NCI-H1436 treated with DMSO at 0.1 percent for 48 hours (cell line): ENCODE data around the gene RITA1.

Source experiments
- DNase-seq: peaks from one replicate; lab custom pipeline; 2025; lab: John Stamatoyannopoulos, UW

The RITA1 gene

DNA sequence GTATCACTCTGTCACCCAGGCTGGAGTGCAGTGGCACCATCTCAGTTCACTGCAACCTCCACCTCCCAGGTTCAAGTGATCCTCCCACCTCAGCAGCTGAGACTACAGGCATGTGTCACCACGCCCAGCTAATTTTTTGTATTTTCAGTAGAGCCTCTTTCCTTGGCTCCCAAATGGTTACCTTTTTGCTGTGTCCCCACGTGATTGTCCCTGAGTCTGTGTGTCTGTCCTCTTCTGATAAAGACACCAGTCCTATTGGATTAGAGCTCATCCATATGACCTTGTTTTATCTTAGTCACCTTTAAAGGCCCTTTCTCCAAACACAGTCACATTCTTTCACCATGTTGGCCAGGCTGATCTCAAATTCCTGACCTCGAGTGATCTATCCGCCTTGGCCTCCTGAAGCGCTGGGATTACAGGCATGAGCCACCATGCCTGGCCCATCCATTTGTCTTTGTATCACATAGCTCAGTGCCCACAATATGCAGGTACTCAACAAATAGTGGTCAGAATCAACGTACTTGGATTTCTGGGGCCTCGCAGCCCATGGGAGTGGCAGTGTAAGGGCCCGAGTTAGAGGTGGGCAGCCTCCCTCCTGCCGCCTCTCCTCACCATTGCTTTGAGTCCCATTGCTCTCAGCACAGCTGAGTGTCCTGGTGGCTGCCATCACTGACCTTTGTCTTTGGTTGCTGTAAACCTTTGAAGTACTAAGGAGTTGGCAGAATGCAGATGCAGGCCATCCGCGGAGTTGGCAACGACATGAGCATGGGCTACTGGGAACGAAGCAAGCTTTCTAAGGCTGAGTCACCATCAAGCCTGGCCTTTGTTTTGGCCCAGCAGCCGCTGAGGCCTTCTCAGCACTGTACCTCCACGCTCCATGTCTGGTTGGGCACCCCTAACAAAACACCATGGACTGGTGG, 45.1 kb downstream of the RITA1 start:
- no peak for DNase-seq

DNA sequence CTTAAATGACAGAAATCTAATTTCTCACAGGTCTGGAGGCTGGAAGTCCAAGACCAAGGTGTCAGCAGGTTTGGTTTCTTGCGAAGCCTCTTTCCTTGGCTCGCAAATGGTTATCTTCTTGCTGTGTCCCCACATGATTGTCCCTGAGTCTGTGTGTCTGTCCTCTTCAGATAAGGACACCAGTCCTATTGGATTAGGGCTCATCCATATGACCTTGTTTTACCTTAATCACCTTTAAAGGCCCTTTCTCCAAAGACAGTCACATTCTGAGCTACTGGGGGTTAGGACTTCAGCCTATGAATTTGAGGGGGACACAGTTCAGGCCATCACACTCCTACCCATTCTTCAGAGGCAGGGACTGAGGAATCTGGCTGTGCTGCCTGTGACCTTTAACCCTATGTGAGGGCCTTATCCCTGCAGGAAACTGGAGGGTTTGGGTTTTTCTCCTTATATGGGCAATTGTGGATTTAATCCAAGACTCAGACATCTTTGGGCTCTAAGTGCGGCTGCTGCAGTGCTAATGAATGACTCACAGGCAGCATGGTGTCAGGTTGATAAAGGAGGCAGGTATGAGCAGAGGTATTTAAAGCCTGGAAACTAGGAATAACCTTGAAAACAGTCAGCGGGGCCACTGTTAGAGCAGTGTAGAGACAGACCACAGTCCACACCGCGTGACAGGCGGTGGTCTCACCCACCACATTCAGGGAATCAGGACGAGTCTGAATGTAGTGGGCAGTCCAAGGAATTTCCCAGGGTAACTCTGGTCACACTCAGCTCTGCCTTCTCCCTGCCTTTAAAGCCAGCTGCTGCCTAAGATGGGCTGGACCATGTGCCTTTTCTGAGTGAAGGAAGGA, 45.9 kb downstream of the RITA1 start:
- DNase-seq, result no peak

DNA sequence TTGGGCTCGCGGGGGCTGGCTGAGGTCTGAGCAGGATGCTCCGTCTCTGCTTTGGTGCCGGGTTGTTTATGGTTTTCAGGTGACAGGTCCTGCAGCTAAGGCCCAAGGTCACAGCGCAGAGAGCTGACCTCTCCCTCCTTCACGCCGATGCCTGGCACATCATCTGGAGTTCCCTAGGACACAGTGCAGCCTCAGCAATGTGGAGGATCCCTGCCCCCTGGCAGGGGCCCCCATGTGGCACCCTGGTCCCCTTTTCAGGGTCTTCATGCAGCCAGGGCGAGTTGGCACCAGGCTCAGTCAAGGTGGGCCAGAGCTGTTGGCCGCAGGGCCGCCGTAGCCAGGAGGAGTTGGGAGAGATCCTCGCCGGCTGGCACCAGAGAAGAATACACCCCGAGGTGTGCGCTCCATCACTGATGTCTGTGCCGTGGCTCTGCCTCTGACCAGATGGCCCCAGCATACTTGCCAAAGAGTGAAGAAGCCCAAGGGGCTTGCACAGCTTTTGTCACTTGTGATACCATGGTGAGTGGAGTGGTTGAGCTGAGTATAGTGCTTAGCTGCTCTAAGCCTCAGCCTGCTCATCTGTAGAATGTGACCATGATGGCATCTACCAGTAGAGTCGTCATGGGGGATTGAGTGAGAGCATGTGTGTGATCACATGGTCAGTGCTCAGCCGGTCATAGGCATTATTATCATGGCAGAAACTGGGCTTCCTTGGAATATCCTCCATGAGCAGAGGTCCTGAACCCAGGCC, 46.7 kb downstream of the RITA1 start:
- no peak for DNase-seq

- peak; percentile 77 for DNase-seq
These were observed 47.5 kb downstream of the RITA1 start for GRCh38 chr12:113232840-113233585.

GRCh38 chr12:113233967-113234366, 48.4 kb downstream of the RITA1 start:
- DNase-seq, result no peak

GRCh38 chr12:113234483-113234882, 49.0 kb downstream of the RITA1 start:
- no peak for DNase-seq

GRCh38 chr12:113235976-113236375, 50.5 kb downstream of the RITA1 start:
- no peak for DNase-seq

- no peak for DNase-seq
These were observed 51.2 kb downstream of the RITA1 start for GRCh38 chr12:113236539-113237399.

DNA sequence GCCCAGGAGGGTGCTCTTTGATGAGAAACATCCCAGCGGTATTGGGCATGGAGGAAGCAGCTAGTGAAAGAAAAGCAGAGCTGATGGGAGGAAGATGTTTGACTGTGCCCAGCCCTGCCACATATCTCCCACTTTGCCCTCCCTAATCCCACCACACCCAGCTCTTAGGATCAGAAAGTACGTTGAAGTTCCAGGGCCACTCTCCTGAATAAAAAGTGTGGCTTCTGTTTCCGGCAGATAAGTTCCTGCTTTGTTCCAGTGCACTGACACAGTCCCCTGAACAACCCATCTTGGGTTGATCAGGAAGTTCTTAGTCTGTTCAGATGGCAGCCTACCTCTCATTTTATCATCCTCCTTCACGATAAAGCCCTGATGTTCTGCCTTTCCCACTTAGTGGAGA, 52.2 kb downstream of the RITA1 start:
- no peak for DNase-seq

DNA sequence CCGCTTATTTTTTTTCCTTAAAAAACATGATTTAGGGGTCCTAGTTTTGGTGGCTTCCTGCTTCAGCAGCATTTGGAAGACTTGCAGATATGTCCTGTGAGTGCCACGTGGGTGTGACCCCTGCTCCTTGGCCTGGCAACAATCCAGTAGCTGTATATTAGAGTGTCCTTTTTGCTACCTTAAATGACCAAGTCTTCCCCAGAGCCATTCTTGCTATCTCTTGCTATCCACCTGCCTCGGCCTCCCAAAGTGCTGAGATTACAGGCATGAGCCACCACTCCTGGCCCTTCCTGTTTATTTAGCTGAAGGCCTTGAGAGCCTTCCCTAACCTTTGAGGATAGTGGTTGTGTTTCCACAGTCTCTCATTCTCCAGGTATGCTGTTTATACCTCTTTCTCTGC, 52.8 kb downstream of the RITA1 start:
- DNase-seq, result no peak

- DNase-seq, result no peak
These were observed 53.8 kb downstream of the RITA1 start for GRCh38 chr12:113239288-113239771.

DNA sequence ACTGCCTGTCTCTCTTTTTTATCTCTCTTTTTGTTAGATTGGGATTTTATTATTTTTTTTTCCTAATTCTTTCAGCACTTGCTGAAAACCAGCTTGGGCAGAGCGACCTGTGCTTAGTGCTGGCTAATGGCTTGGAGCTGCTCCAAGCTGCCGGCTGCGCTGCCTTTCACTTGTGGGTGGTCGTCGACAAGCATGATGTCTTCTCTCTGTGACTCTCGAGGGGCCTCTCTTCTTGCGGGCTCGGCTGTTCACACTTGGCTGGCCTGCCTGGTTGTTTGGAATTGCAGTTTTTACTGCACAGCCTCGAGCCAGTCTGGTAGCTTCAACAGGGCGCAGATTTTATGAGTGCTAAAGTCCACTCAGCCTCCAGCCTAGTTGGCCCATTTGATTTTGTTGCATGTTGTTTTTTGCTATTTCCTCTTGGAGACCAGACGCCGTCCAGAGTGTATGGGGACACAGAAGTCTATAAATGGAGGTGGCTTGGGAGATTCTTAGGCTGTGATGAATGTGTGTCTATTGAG, 54.4 kb downstream of the RITA1 start:
- no peak for DNase-seq

- no peak for DNase-seq
These were observed 54.9 kb downstream of the RITA1 start for GRCh38 chr12:113240395-113240794.

GRCh38 chr12:113241191-113242025, 55.9 kb downstream of the RITA1 start:
- no peak for DNase-seq
